Stimulated activated naive CD8-positive, alpha-beta T cell treated with anti-CD3 and anti-CD28 coated beads, Interleukin-15, Interleukin-2, amounts not matched to agents 100 ng/mL and 50 ng/mL, for 24 hours (primary cell): ENCODE measurements around the gene FLVCR1.
"Not testable (repeated sequence)": the region's sequence is repeated elsewhere in the genome, so short reads cannot be mapped to it uniquely, and the experiment has no call there.

Source experiments
- H3K27ac Mint-ChIP-seq: one replicate; pipeline ENCODE4 v1.8.0; 2021; ENCODE audit warnings: mild to moderate bottlenecking, mixed read lengths
- H3K27me3 Mint-ChIP-seq: one replicate; pipeline ENCODE4 v1.8.0; 2021; ENCODE audit warnings: mixed read lengths
- H3K36me3 Mint-ChIP-seq: one replicate; pipeline ENCODE4 v1.8.0; 2021; ENCODE audit warnings: low read depth, mixed read lengths
- H3K4me1 Mint-ChIP-seq: one replicate; pipeline ENCODE4 v1.8.0; 2021; ENCODE audit warnings: low read depth, mixed read lengths
- H3K4me3 Mint-ChIP-seq: one replicate; pipeline ENCODE4 v1.8.0; 2021; ENCODE audit warnings: mild to moderate bottlenecking, mixed read lengths
- H3K9me3 Mint-ChIP-seq: one replicate; pipeline ENCODE4 v1.8.0; 2021; ENCODE audit warnings: mixed read lengths

Gene FLVCR1

DNA sequence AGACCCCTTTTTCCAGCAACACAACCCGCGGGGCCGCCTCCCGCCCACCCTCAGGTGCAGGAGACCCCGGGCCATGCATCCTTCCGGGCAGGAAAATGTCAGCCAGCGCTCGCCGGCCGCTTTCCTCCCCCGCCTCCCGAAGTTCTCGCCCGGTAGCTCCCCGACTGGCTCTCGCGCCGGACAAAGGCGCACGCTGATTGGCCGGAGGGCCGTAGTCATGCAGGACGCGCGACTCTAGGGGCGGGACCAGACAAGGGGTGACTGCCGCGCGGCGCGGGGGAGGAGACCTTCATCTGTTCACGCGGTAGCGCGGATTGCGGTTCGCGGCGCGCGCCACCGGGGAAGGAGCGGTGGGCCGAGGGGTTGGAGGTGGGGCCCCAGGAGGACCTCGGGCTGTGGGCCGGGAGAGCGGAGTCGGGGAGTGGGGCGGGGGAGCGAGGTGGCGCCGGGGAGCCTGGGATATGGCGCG is at the start of gene FLVCR1:
TSS of gene FLVCR1 (plus strand) at position 284 of the 469 bp plus-strand sequence. CDS start at position 462, 178 bp downstream.
- no peaks in the 10 kb centered on the region for H3K9me3 Mint-ChIP-seq
- H3K27ac Mint-ChIP-seq, result peak within 1 kb of the TSS; percentile 98
- H3K36me3 Mint-ChIP-seq, result peaks cover 19% of the 10 kb centered on the region
- peaks cover 31% of the 10 kb centered on the region for H3K4me1 Mint-ChIP-seq
- no peak within 1 kb of the TSS for H3K4me3 Mint-ChIP-seq
- H3K27me3 Mint-ChIP-seq, result no peaks in the 10 kb centered on the region

DNA sequence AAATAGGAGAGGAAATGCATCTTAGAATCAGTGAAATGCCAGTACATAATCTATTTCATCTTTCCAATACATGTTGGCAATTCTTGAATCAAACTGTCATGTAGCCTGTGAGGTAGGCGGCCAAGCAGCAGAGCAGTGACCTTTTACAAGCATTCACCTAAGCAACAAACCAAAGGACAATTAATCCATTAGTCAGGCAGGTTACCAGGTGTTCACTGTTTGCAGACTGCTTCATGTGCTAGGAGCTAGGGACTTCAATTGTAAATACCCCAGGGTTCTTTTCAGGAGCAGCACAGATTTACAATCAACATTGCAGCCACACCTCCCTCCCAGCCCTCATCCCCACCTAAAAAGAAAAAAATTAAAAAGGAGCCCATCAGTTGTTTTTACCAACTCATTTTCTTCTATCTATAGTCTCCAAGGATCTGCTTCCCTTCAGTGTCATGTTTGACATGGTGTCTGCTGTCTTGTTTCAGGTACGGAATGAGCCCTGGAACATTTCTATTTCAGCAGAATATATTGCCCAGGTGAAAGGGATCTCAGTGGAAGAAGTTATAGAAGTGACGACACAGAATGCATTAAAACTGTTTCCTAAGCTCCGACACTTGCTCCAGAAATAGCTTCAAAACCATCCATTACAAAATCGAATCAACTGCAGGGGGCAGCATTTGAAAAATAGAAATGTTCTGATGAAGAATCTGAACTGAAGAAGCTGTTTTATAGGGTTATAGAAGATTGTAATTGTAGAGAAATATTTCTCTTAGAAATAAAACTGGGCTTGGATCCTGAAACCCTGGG is 43.3 kb upstream of the FLVCR1 start:
- Mint-ChIP-seq H3K36me3 (peaks cover 4% of the 10 kb centered on the region), H3K27me3 (no peaks in the 10 kb centered on the region), H3K27ac (no peak overlapping the region), H3K4me1 (peaks cover 3% of the 10 kb centered on the region), H3K9me3 (no peaks in the 10 kb centered on the region), H3K4me3 (no peak overlapping the region)

DNA sequence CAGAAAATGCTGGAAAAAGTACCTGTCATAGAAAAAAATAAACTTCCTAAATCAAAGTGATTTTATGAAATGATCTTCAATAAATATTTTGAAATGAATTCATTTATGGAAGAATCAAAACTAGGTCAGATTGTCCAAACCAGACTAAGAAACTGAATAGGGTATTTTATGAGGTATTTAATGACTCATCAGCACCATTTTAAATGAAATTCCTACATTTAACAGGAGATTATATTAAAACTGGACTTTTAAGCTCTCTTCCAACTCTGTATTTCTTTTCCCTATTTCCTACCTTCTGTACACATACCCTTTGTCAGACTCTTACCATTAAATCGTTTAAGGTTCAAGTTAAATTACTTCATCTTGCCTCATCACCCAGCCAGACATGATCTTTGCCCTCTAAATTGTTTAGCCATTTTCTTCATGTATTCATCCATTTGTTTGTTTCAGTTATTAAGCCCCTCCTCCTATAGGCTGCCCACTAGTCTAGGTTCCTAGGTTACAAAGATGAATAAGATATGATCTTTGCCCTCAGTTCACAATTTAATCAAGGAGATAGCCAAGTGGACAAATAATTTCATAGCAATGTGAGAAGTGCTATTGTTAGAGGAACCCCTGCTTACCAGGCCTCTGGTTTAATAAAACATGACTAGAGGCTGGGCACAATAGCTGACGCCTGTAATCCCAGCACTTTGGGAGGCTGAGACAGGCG is 41.4 kb upstream of the FLVCR1 start:
- Mint-ChIP-seq H3K9me3 (no peaks in the 10 kb centered on the region), H3K4me3 (no peak overlapping the region), H3K27ac (no peak overlapping the region), H3K36me3 (peaks cover 4% of the 10 kb centered on the region), H3K4me1 (peaks cover 5% of the 10 kb centered on the region), H3K27me3 (no peaks in the 10 kb centered on the region)

DNA sequence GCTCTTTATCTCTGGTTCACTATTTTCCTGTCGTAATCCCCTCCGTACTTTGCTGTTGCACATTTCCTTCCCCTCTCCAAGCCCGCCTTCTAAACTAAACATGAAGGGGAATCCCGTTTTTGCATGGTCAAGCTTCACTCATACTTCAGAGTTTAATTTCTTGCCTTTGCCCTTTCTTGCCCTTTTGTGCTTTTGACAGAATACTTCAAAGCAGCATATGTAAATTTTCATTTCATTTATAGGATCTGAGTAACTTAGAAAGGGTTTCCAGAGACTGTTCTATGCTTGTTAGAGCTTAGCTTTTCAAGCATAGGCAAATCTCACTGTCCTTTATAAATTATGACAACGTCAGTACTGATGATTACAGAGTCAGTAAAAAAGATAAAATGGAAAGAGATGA is 38.3 kb upstream of the FLVCR1 start:
- Mint-ChIP-seq H3K27ac (no peak overlapping the region), H3K4me1 (peaks cover 5% of the 10 kb centered on the region), H3K4me3 (peak overlapping the region; percentile 18), H3K9me3 (peaks cover 3% of the 10 kb centered on the region), H3K27me3 (no peaks in the 10 kb centered on the region), H3K36me3 (peaks cover 4% of the 10 kb centered on the region)

DNA sequence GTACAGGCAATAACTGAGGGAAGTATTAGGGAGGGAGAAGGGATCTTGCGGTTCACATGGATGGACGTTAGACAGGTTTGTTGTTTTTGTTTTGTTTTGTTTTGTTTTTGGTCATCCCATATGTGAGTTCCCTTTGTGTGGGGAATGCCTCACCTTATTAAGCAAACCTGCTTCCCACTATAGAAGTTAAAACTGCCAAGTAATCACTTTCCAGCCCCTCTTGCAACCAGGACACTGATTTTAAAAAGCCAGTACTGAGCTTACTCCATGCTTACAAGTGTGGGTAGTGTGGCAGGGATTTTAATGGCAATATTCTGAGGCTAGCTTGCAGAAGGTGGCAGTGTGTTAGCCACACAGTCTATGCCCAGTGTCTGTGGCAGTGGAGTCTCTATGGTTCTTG is 37.1 kb upstream of the FLVCR1 start:
- Mint-ChIP-seq H3K27me3 (no peaks in the 10 kb centered on the region), H3K9me3 (peaks cover 11% of the 10 kb centered on the region), H3K36me3 (peaks cover 10% of the 10 kb centered on the region), H3K4me1 (peaks cover 5% of the 10 kb centered on the region), H3K4me3 (no peak overlapping the region), H3K27ac (no peak overlapping the region)

DNA sequence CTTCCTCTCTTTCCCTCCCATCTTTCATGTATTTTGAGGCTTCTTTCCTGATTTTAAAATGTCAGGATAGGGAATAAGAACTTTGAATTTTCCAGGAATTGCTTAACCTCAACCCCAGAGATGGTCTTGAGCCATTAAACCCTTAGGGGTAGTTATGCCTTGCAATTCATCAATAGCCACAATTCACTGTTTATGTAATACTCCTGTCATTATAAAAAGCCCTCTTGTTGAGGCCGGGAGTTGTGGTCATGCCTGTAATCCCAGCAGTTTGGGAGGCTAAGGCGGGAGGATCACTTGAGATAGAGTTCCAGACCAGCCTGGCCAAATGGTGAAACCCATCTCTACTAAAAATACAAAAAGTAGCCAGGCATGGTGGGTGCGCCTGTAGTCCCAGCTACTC is 35.1 kb upstream of the FLVCR1 start:
- H3K36me3 Mint-ChIP-seq, result peaks cover 12% of the 10 kb centered on the region
- H3K27me3 Mint-ChIP-seq, result no peaks in the 10 kb centered on the region
- peaks cover 15% of the 10 kb centered on the region for H3K9me3 Mint-ChIP-seq
- H3K27ac Mint-ChIP-seq, result no peak overlapping the region
- H3K4me3 Mint-ChIP-seq, result no peak overlapping the region
- H3K4me1 Mint-ChIP-seq, result peaks cover 5% of the 10 kb centered on the region

DNA sequence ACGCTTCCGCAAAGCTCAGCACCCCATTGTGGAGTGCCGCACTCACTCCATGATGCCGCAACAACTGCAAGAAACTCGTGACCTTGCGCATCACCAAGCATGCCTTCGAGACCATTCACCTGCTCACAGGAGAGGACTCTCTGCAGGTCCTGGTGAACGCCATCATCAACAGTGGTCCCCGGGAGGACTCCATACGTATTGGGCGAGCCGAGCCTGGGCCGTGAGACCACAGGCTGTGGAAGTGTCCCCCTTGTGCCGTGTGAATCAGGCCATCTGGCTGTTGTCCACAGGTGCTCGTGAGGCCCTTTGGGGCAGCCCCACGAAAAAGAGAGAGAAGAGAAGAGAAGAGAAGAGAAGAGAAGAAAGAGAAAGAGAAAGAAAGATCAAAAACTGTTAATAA is 33.9 kb upstream of the FLVCR1 start:
- H3K4me3 Mint-ChIP-seq, result no peak overlapping the region
- H3K36me3 Mint-ChIP-seq, result peaks cover 12% of the 10 kb centered on the region
- no peaks in the 10 kb centered on the region for H3K27me3 Mint-ChIP-seq
- H3K27ac Mint-ChIP-seq, result no peak overlapping the region
- peaks cover 15% of the 10 kb centered on the region for H3K9me3 Mint-ChIP-seq
- H3K4me1 Mint-ChIP-seq, result peaks cover 5% of the 10 kb centered on the region

DNA sequence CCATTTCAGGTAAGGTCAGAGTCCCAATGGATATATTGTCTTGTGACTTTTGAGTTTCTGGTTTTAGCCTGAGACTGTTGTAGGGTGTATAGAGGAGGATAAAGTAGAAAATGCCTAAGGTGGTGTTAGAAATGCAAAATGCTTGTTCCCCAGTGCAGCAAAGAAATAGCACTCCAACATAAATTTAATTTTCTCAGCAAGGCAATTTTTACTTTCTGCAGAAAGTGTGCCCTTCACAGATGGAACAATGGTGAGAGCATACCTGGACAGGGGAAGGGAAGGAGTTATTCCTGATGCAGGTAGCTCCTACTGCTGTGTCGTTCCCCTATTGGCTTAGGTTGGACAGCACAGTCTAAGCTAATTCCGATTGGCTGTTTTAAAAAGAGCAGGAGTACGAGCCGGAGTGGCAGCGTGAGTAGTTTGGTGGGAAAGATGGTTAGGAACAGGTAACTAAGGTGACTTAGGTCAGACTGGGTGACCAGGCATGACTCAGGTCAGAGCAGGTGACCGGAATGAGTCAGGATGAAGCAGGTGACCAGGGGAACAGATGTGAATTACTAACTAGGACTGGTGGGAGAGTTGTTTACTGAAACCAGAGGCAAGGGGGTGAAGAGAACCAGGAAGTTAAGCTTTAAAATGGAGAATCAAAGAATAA is 32.1 kb upstream of the FLVCR1 start:
- no peak overlapping the region for H3K4me3 Mint-ChIP-seq
- H3K9me3 Mint-ChIP-seq, result peaks cover 15% of the 10 kb centered on the region
- H3K4me1 Mint-ChIP-seq, result no peaks in the 10 kb centered on the region
- H3K36me3 Mint-ChIP-seq, result peaks cover 12% of the 10 kb centered on the region
- no peak overlapping the region for H3K27ac Mint-ChIP-seq
- H3K27me3 Mint-ChIP-seq, result no peaks in the 10 kb centered on the region

DNA sequence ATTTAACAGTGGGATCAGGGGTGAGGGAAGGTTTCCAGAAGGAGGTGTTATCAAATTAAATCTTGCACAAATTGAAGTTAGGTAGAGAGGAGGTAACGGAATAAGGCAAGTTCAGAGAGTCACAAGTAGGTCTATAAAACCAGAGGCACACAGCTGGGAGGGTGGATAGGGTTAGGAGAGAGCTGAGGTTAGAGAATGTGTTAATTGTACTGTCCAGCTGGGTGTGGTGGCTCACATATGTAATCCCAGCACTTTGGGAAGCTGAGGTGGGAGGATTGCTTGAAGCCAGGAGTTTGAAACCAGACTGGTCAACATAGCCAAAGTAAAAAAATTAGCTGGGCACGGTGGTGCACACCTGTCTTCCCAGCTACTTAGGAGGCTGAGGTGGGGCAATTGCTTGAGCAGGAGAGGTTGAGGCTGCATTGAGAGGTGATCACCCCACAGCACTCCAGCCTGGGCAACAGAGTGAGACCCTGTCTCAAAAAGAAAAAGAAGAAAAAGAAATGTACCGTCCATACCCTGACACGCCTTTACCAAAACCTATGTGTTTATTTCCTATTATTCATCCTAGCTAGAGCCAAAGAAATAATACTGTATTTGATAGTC is 30.8 kb upstream of the FLVCR1 start:
- H3K27ac Mint-ChIP-seq, result no peak overlapping the region
- H3K4me1 Mint-ChIP-seq, result peaks cover 3% of the 10 kb centered on the region
- H3K36me3 Mint-ChIP-seq, result peaks cover 12% of the 10 kb centered on the region
- peaks cover 15% of the 10 kb centered on the region for H3K9me3 Mint-ChIP-seq
- no peaks in the 10 kb centered on the region for H3K27me3 Mint-ChIP-seq
- no peak overlapping the region for H3K4me3 Mint-ChIP-seq

DNA sequence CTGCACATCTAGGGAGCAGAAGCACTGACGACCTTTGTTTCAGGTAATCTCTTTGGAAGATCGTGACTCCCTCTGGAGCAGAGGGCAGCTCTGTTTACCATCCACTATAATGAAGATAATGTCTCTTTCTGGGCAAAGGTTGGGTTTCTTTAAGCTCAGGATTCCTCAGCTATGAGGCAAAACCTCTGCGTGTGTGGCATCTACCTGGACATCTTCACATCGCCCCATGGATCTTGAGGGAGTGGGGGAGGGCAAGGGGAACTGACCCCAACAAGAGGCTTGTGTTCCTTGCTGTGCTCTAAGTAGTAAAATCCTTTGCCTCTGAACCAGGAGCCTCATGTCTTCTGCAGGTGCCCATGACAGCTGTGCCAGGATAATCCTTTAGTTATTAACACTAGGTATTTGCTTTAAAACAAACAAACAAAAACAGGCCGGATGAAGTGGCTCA is 30.2 kb upstream of the FLVCR1 start:
- Mint-ChIP-seq H3K27me3 (no peaks in the 10 kb centered on the region), H3K27ac (no peak overlapping the region), H3K4me3 (no peak overlapping the region), H3K4me1 (peaks cover 3% of the 10 kb centered on the region), H3K36me3 (peaks cover 12% of the 10 kb centered on the region), H3K9me3 (peaks cover 15% of the 10 kb centered on the region)

DNA sequence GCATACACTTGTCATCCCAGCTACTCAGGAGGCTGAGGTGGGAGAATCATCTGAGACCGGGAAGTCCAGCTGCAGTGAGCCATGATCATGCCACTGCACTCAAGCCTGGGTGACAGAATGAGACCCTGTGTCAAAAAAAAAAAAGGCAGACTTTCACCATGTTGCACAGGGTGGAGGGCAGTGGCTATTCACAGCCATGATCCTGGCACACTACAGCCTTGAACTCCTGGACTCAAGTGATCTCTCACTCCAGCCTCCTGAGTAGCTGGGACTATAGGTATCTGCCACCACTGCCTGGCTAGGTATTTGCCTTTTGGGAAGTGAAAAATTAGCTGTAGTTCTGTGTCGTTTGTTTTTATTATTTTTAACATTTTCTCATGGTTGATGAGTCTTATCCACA is 29.7 kb upstream of the FLVCR1 start:
- H3K27ac Mint-ChIP-seq, result no peak overlapping the region
- H3K4me3 Mint-ChIP-seq, result no peak overlapping the region
- peaks cover 15% of the 10 kb centered on the region for H3K9me3 Mint-ChIP-seq
- peaks cover 3% of the 10 kb centered on the region for H3K4me1 Mint-ChIP-seq
- H3K27me3 Mint-ChIP-seq, result no peaks in the 10 kb centered on the region
- peaks cover 12% of the 10 kb centered on the region for H3K36me3 Mint-ChIP-seq

DNA sequence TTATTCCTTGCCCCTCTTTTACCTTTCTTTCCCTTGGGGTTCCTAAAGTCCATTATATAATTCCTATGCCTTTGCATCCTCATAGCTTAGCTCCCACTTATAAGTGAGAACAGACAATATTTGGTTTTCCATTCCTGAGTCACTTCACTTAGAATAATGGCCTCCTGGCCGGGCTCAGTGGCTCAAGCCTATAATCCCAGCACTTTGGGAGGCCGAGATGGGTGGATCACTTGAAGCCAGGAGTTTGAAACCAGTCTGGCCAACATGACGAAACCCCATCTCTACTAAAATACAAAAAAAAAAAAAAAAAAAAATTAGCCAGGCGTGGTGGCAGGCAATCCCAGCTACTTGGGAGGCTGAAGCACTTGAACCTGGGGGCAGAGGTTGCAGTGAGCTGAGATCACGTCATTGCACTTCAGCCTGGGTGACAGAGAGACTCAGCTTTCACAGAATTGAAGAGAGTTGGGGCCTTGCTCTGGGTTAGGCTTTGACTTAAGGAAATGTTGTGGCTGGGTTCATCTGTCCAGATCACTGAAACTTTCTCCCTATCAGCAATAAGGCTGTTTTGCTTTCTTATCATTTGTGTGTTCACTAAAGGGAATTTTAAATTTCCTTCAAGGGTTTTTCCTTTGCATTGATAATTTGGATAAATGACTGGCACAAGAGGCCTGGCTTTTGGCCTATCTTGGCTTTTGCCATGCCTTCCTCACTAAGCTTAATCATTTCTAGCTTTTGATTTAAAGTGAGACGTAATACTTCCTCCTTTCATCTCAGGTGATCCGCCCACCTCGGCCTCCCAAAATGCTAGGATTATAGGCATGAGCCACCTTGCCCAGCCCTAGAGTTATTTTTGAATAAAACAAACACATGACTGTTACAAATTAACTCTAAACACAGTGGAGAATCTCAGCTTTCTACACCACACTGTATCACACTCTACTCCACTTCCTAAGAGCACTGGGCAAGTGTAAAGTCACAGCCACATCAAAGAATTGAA is 24.6 kb upstream of the FLVCR1 start:
- not testable (repeated sequence) for H3K4me1 Mint-ChIP-seq, H3K36me3 Mint-ChIP-seq, H3K27me3 Mint-ChIP-seq, H3K4me3 Mint-ChIP-seq, H3K9me3 Mint-ChIP-seq, H3K27ac Mint-ChIP-seq

DNA sequence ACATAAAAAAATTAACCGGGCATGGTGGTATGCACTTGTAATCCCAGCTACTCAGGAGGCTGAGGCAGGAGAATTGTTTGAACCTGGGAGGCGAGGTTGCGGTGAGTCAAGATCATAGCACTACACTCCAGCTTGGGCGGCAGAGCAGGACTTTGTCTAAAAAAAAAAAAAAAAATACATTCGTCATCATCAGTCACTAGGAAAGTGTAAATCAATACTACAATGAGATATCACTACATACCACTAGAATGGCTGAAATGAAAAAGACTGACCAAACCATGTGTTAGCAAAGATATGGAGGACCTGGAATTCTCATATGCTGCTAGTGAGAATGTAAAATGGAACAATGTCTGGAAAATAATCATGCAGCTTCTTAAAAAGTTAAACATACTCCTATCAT is 19.9 kb upstream of the FLVCR1 start:
- no peaks in the 10 kb centered on the region for H3K36me3 Mint-ChIP-seq
- no peak overlapping the region for H3K27ac Mint-ChIP-seq
- no peak overlapping the region for H3K4me3 Mint-ChIP-seq
- H3K4me1 Mint-ChIP-seq, result no peaks in the 10 kb centered on the region
- H3K27me3 Mint-ChIP-seq, result no peaks in the 10 kb centered on the region
- H3K9me3 Mint-ChIP-seq, result no peaks in the 10 kb centered on the region

DNA sequence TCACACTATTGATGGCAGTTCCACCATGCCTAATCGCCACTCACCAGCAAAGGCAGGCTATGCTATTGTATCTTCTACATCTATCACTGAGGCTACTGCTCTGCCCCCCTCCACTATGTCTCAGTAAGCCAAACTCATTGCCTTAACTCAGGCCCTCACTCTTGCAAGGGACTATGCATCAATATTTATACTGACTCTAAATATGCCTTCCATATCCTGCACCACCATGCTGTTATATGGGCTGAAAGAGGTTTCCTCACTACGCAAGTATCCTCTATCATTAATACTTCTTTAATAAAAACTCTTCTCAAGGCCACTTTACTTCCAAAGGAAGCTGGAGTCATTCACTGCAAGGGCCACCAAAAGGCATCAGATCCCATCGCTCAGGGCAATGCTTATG is 13.6 kb upstream of the FLVCR1 start:
- H3K36me3 Mint-ChIP-seq, H3K9me3 Mint-ChIP-seq: not testable (repeated sequence)

More for the DNA sequence above, 13.6 kb upstream of the FLVCR1 start:
- not testable (repeated sequence) for H3K4me1 Mint-ChIP-seq, H3K27me3 Mint-ChIP-seq, H3K27ac Mint-ChIP-seq, H3K4me3 Mint-ChIP-seq
